ENCODE measurements around the gene EPB41.
A peak's percentile ranks its signal among the peaks of the same experiment; 100 is the strongest.

- peak; percentile 36 to 82; a peak in 2 of 3 replicates for TF ChIP-seq EP300 (IDR thresholded peaks at IDR 0.05; ENCODE audit: borderline replicate concordance in 1 of 2, low read depth in 2 of 2, low read length in 2 of 2)
- TF ChIP-seq POLR2AphosphoS5 (IDR thresholded peaks at IDR 0.05; ENCODE audit: low read depth, low read length): no peak
- no peak for TF ChIP-seq SAP30 (IDR thresholded peaks at IDR 0.05; ENCODE audit: insufficient read depth, insufficient replicate concordance, low read length)
- TF ChIP-seq EZH2 (IDR thresholded peaks at IDR 0.05; ENCODE audit: low read depth, low read length, severe bottlenecking): no peak
- TF ChIP-seq, protein P1, sequence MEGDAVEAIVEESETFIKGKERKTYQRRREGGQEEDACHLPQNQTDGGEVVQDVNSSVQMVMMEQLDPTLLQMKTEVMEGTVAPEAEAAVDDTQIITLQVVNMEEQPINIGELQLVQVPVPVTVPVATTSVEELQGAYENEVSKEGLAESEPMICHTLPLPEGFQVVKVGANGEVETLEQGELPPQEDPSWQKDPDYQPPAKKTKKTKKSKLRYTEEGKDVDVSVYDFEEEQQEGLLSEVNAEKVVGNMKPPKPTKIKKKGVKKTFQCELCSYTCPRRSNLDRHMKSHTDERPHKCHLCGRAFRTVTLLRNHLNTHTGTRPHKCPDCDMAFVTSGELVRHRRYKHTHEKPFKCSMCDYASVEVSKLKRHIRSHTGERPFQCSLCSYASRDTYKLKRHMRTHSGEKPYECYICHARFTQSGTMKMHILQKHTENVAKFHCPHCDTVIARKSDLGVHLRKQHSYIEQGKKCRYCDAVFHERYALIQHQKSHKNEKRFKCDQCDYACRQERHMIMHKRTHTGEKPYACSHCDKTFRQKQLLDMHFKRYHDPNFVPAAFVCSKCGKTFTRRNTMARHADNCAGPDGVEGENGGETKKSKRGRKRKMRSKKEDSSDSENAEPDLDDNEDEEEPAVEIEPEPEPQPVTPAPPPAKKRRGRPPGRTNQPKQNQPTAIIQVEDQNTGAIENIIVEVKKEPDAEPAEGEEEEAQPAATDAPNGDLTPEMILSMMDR (IDR thresholded peaks at IDR 0.05; ENCODE audit: control extremely low read depth in 1 of 3, insufficient read depth in 1 of 3, low read depth in 1 of 3, low read length in 3 of 3): peak in 2 of 3 experiments; percentile 42 to 77; a peak in 3 of 4 replicates
- TF ChIP-seq ATF2 (IDR thresholded peaks at IDR 0.05; ENCODE audit: low read length): no peak
- TF ChIP-seq BACH1 (IDR thresholded peaks at IDR 0.05; ENCODE audit: low read length): no peak
- no peak for TF ChIP-seq ATF3 (IDR thresholded peaks at IDR 0.05; ENCODE audit: insufficient read depth, low read depth, low read length)
- TF ChIP-seq SIN3A (conservative IDR thresholded peaks at IDR 0.05 in 1 of 2, IDR thresholded peaks at IDR 0.05 in 1 of 2; ENCODE audit: low read depth in 1 of 2, low read length in 2 of 2): peak in 1 of 2 experiments; percentile 18; a peak in 1 of 4 replicates
- TF ChIP-seq CHD1 (IDR thresholded peaks at IDR 0.05; ENCODE audit: low read depth, low read length): no peak
- no peak; a peak in 1 of 3 replicates for TF ChIP-seq POLR2A (IDR thresholded peaks at IDR 0.05; ENCODE audit: control extremely low read depth in 1 of 2, low read depth in 2 of 2, low read length in 2 of 2)
Measured at GRCh38 chr1:29124366-29125236, 210.2 kb downstream of the EPB41 start.
